Measurements from ENCODE around the gene CCDC137.

The CCDC137 gene

GRCh38 chr17:81638683-81639082 is 27.9 kb upstream of the CCDC137 start:
- Histone ChIP-seq H3K79me2 (ENCODE audit: control insufficient read depth, insufficient read depth, low read length, unreplicated experiment) (peaks cover 29% of the 10 kb centered on the region), H3K27me3 (ENCODE audit: insufficient read depth, low read length) (no peaks in the 10 kb centered on the region), H3K4me1 (ENCODE audit: control insufficient read depth, insufficient read depth, low read length, unreplicated experiment) (peaks cover 15% of the 10 kb centered on the region), H3K27ac (ENCODE audit: low read depth, low read length) (no peak overlapping the region), H3K36me3 (ENCODE audit: insufficient read depth, low read length) (no peaks in the 10 kb centered on the region), H2AFZ (ENCODE audit: low read length, unreplicated experiment) (no peak overlapping the region), H3K4me3 (ENCODE audit: low read depth, low read length) (no peak overlapping the region)

- peaks cover 15% of the 10 kb centered on the region for H3K4me1 ChIP-seq (ENCODE audit: control insufficient read depth, insufficient read depth, low read length, unreplicated experiment)
- peaks cover 16% of the 10 kb centered on the region for H3K79me2 ChIP-seq (ENCODE audit: control insufficient read depth, insufficient read depth, low read length, unreplicated experiment)
- H3K27ac ChIP-seq (ENCODE audit: low read depth, low read length) = no peak overlapping the region
- no peaks in the 10 kb centered on the region for H3K27me3 ChIP-seq (ENCODE audit: insufficient read depth, low read length)
- H2AFZ ChIP-seq (ENCODE audit: low read length, unreplicated experiment) = no peak overlapping the region
- no peak overlapping the region for H3K4me3 ChIP-seq (ENCODE audit: low read depth, low read length)
- no peaks in the 10 kb centered on the region for H3K36me3 ChIP-seq (ENCODE audit: insufficient read depth, low read length)
Measured at GRCh38 chr17:81640011-81640410, 26.5 kb upstream of the CCDC137 start.

GRCh38 chr17:81641825-81642489 is 24.6 kb upstream of the CCDC137 start:
- peak overlapping the region; percentile 23 for H2AFZ ChIP-seq (ENCODE audit: low read length, unreplicated experiment)
- no peak overlapping the region for H3K27ac ChIP-seq (ENCODE audit: low read depth, low read length)
- H3K79me2 ChIP-seq (ENCODE audit: control insufficient read depth, insufficient read depth, low read length, unreplicated experiment) = no peaks in the 10 kb centered on the region
- H3K27me3 ChIP-seq (ENCODE audit: insufficient read depth, low read length) = no peaks in the 10 kb centered on the region
- H3K4me1 ChIP-seq (ENCODE audit: control insufficient read depth, insufficient read depth, low read length, unreplicated experiment) = peaks cover 9% of the 10 kb centered on the region
- H3K36me3 ChIP-seq (ENCODE audit: insufficient read depth, low read length) = no peaks in the 10 kb centered on the region
- no peak overlapping the region for H3K4me3 ChIP-seq (ENCODE audit: low read depth, low read length)

- Histone ChIP-seq H3K27me3 (ENCODE audit: insufficient read depth, low read length) (peaks cover 18% of the 10 kb centered on the region), H3K27ac (ENCODE audit: low read depth, low read length) (no peak overlapping the region), H3K36me3 (ENCODE audit: insufficient read depth, low read length) (no peaks in the 10 kb centered on the region), H3K4me1 (ENCODE audit: control insufficient read depth, insufficient read depth, low read length, unreplicated experiment) (peaks cover 9% of the 10 kb centered on the region), H2AFZ (ENCODE audit: low read length, unreplicated experiment) (no peak overlapping the region), H3K79me2 (ENCODE audit: control insufficient read depth, insufficient read depth, low read length, unreplicated experiment) (no peaks in the 10 kb centered on the region), H3K4me3 (ENCODE audit: low read depth, low read length) (no peak overlapping the region)
Measured at GRCh38 chr17:81644496-81644895, 22.0 kb upstream of the CCDC137 start.

- H3K4me3 ChIP-seq (ENCODE audit: low read depth, low read length) = no peak overlapping the region
- H3K4me1 ChIP-seq (ENCODE audit: control insufficient read depth, insufficient read depth, low read length, unreplicated experiment) = peaks cover 9% of the 10 kb centered on the region
- H3K27ac ChIP-seq (ENCODE audit: low read depth, low read length) = no peak overlapping the region
- peaks cover 18% of the 10 kb centered on the region for H3K27me3 ChIP-seq (ENCODE audit: insufficient read depth, low read length)
- H3K79me2 ChIP-seq (ENCODE audit: control insufficient read depth, insufficient read depth, low read length, unreplicated experiment) = no peaks in the 10 kb centered on the region
- H3K36me3 ChIP-seq (ENCODE audit: insufficient read depth, low read length) = no peaks in the 10 kb centered on the region
- no peak overlapping the region for H2AFZ ChIP-seq (ENCODE audit: low read length, unreplicated experiment)
Measured at GRCh38 chr17:81644976-81645952, 21.3 kb upstream of the CCDC137 start.

- H2AFZ ChIP-seq (ENCODE audit: low read length, unreplicated experiment) = no peak overlapping the region
- H3K79me2 ChIP-seq (ENCODE audit: control insufficient read depth, insufficient read depth, low read length, unreplicated experiment) = no peaks in the 10 kb centered on the region
- H3K27ac ChIP-seq (ENCODE audit: low read depth, low read length) = no peak overlapping the region
- H3K4me1 ChIP-seq (ENCODE audit: control insufficient read depth, insufficient read depth, low read length, unreplicated experiment) = peaks cover 11% of the 10 kb centered on the region
- H3K36me3 ChIP-seq (ENCODE audit: insufficient read depth, low read length) = no peaks in the 10 kb centered on the region
- peaks cover 18% of the 10 kb centered on the region for H3K27me3 ChIP-seq (ENCODE audit: insufficient read depth, low read length)
- no peak overlapping the region for H3K4me3 ChIP-seq (ENCODE audit: low read depth, low read length)
Measured at GRCh38 chr17:81646869-81647600, 19.5 kb upstream of the CCDC137 start.

GRCh38 chr17:81647640-81648012 is 18.9 kb upstream of the CCDC137 start:
- Histone ChIP-seq H3K79me2 (ENCODE audit: control insufficient read depth, insufficient read depth, low read length, unreplicated experiment) (no peaks in the 10 kb centered on the region), H3K36me3 (ENCODE audit: insufficient read depth, low read length) (no peaks in the 10 kb centered on the region), H3K27me3 (ENCODE audit: insufficient read depth, low read length) (peaks cover 18% of the 10 kb centered on the region), H3K27ac (ENCODE audit: low read depth, low read length) (no peak overlapping the region), H2AFZ (ENCODE audit: low read length, unreplicated experiment) (no peak overlapping the region), H3K4me3 (ENCODE audit: low read depth, low read length) (no peak overlapping the region), H3K4me1 (ENCODE audit: control insufficient read depth, insufficient read depth, low read length, unreplicated experiment) (peaks cover 5% of the 10 kb centered on the region)

- H3K79me2 ChIP-seq (ENCODE audit: control insufficient read depth, insufficient read depth, low read length, unreplicated experiment) = no peaks in the 10 kb centered on the region
- no peak overlapping the region for H3K4me3 ChIP-seq (ENCODE audit: low read depth, low read length)
- H3K27me3 ChIP-seq (ENCODE audit: insufficient read depth, low read length) = peaks cover 18% of the 10 kb centered on the region
- no peaks in the 10 kb centered on the region for H3K36me3 ChIP-seq (ENCODE audit: insufficient read depth, low read length)
- H3K4me1 ChIP-seq (ENCODE audit: control insufficient read depth, insufficient read depth, low read length, unreplicated experiment) = peaks cover 5% of the 10 kb centered on the region
- no peak overlapping the region for H3K27ac ChIP-seq (ENCODE audit: low read depth, low read length)
- H2AFZ ChIP-seq (ENCODE audit: low read length, unreplicated experiment) = no peak overlapping the region
Measured at GRCh38 chr17:81648013-81648706, 18.4 kb upstream of the CCDC137 start.

GRCh38 chr17:81648707-81649085 is 17.8 kb upstream of the CCDC137 start:
- Histone ChIP-seq H3K36me3 (ENCODE audit: insufficient read depth, low read length) (no peaks in the 10 kb centered on the region), H3K79me2 (ENCODE audit: control insufficient read depth, insufficient read depth, low read length, unreplicated experiment) (no peaks in the 10 kb centered on the region), H2AFZ (ENCODE audit: low read length, unreplicated experiment) (no peak overlapping the region), H3K4me1 (ENCODE audit: control insufficient read depth, insufficient read depth, low read length, unreplicated experiment) (peaks cover 5% of the 10 kb centered on the region), H3K27ac (ENCODE audit: low read depth, low read length) (no peak overlapping the region), H3K4me3 (ENCODE audit: low read depth, low read length) (no peak overlapping the region), H3K27me3 (ENCODE audit: insufficient read depth, low read length) (peaks cover 18% of the 10 kb centered on the region)

- no peaks in the 10 kb centered on the region for H3K79me2 ChIP-seq (ENCODE audit: control insufficient read depth, insufficient read depth, low read length, unreplicated experiment)
- H3K36me3 ChIP-seq (ENCODE audit: insufficient read depth, low read length) = no peaks in the 10 kb centered on the region
- no peak overlapping the region for H2AFZ ChIP-seq (ENCODE audit: low read length, unreplicated experiment)
- H3K4me3 ChIP-seq (ENCODE audit: low read depth, low read length) = no peak overlapping the region
- H3K4me1 ChIP-seq (ENCODE audit: control insufficient read depth, insufficient read depth, low read length, unreplicated experiment) = peaks cover 5% of the 10 kb centered on the region
- H3K27me3 ChIP-seq (ENCODE audit: insufficient read depth, low read length) = peaks cover 18% of the 10 kb centered on the region
- H3K27ac ChIP-seq (ENCODE audit: low read depth, low read length) = no peak overlapping the region
Measured at GRCh38 chr17:81650951-81651350, 15.6 kb upstream of the CCDC137 start.
